GM10248 (cell line): ENCODE data around the gene SNX17.
"Not testable (repeated sequence)": the region's sequence is repeated elsewhere in the genome, so short reads cannot be mapped to it uniquely, and the experiment has no call there.

ENCODE experiments used
- CTCF ChIA-PET: fragments of 300-600 bp; sonication (Branson Sonifier 250); formaldehyde crosslinking; extraction: SDS; loops from one replicate; lab custom pipeline; 2021; ENCODE audit warnings: antibody characterized with exemption; lab: Yijun Ruan, JAX
- POLR2A ChIA-PET: fragments of 350-650 bp; sonication (Branson Sonifier 250); formaldehyde crosslinking; extraction: SDS; loops from one replicate; lab custom pipeline; 2020; ENCODE audit warnings: antibody characterized with exemption; lab: Yijun Ruan, JAX
- DNase-seq: peaks from one replicate; pipeline ENCODE4 v3.0.0; 2012; ENCODE audit errors: extremely low spot score
- TF ChIP-seq, protein P1 (sequence below): IDR thresholded peaks from 2 replicates; pipeline ENCODE4 v1.5.1; 2012; ENCODE audit warnings: mild to moderate bottlenecking, low read depth; ENCODE audit errors: extremely low read depth, missing control alignments, control extremely low read depth

SNX17 gene

DNA sequence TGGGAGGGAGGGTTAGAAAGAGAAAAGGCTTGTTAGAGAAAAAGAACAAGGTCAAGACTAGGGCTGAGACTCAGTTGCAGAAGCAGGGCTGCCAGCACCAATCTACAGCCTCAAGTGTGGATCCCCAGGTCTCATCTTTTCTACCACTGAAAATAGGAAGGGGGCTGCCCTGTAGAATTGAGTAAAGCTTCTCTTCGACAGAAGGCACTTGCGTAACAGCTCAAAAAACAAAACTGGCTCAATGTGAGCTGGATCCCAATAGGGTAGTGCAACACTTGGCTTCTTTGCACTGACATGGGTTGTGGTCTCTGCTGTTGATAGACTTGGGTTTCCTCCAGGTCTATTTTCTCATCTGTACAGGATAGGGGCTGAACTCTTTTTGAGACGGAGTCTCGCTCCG lies 45.7 kb upstream of the SNX17 start:
- no peak for DNase-seq
- POLR2A ChIA-PET: no interaction called here
- CTCF ChIA-PET: interaction anchor here (0.9 to 5.0 kb wide), 3 partner anchors 21 to 75 kb away, joined by 3 to 33 read pairs (median 3); partner anchors contain the start of gene TRIM54
- TF ChIP-seq, protein P1, sequence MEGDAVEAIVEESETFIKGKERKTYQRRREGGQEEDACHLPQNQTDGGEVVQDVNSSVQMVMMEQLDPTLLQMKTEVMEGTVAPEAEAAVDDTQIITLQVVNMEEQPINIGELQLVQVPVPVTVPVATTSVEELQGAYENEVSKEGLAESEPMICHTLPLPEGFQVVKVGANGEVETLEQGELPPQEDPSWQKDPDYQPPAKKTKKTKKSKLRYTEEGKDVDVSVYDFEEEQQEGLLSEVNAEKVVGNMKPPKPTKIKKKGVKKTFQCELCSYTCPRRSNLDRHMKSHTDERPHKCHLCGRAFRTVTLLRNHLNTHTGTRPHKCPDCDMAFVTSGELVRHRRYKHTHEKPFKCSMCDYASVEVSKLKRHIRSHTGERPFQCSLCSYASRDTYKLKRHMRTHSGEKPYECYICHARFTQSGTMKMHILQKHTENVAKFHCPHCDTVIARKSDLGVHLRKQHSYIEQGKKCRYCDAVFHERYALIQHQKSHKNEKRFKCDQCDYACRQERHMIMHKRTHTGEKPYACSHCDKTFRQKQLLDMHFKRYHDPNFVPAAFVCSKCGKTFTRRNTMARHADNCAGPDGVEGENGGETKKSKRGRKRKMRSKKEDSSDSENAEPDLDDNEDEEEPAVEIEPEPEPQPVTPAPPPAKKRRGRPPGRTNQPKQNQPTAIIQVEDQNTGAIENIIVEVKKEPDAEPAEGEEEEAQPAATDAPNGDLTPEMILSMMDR: no peak

DNA sequence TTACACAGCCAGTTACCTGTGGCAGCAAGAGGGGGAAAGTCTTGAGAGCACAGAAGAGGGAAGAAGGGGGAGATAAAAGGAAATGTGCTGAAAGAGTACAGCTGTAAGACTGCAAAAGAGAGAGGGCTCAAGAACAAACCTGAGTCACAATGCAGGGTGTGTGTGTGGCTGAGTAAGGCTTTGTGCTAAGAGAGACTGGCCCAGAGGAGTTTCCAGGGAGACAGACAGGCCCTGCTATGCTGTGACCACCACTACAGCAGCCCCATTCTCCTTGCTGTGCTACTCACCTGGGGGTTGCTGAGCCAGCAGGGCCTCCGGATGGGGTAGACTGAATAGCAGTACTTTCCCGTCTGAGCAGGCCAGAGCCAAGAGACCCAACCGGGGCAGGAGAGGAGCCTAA lies 35.1 kb upstream of the SNX17 start:
- POLR2A ChIA-PET: no interaction called here
- CTCF ChIA-PET: interaction anchor here (1.1 to 1.2 kb wide), 3 partner anchors 9 to 32 kb away, joined by 3 to 4 read pairs (median 4); no protein-coding TSS in a partner anchor
- TF ChIP-seq, protein P1: no peak
- DNase-seq: no peak

DNA sequence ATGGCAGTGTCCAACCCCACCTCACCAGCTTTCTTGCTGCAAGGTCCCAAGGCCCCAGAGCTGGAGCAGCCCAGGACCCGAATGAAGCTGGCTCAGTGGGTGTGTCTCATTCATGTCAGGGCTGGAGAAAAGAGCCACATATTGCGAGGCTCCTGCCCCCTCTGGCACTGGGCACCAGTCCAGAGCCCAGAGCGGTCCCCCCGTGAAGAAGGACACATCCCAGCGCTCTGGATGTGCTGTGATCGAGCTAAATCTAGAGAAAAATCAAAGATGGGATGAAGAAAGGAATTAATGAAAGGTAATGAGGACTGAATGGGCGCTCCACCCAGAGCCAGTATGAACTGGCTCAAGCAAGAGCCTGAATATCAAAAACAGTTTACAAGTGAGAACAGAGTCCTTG lies 34.2 kb upstream of the SNX17 start:
- DNase-seq: no peak
- CTCF ChIA-PET: interaction anchor here (0.8 to 1.5 kb wide), 4 partner anchors 9 to 181 kb away, joined by 3 to 4 read pairs (median 4); no protein-coding TSS in a partner anchor
- POLR2A ChIA-PET: no interaction called here
- TF ChIP-seq, protein P1: no peak

DNA sequence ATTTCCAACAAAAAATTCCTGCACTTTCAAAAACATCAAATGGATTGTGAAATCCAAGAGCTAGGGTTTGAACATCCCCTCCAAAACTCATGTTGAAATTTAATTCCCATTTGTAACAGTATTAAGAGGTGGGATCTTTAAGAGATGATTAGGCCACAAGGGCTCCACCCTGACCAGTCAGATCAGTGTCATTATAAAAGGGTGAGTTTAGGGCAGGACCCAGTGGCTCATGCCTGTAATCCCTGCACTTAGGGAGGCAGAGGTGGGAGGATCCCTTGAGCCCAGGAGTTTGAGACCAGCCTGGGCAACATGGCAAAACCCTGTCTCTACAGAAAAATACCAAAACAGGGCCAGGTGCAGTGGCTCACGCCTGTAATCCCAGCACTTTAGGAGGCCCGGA lies 22.8 kb upstream of the SNX17 start:
- CTCF ChIA-PET: interaction anchor here (0.6 to 1.4 kb wide), 2 partner anchors 13 to 17 kb away, joined by 3 read pairs; no protein-coding TSS in a partner anchor
- DNase-seq: no peak
- POLR2A ChIA-PET: no interaction called here
- TF ChIP-seq, protein P1: no peak

DNA sequence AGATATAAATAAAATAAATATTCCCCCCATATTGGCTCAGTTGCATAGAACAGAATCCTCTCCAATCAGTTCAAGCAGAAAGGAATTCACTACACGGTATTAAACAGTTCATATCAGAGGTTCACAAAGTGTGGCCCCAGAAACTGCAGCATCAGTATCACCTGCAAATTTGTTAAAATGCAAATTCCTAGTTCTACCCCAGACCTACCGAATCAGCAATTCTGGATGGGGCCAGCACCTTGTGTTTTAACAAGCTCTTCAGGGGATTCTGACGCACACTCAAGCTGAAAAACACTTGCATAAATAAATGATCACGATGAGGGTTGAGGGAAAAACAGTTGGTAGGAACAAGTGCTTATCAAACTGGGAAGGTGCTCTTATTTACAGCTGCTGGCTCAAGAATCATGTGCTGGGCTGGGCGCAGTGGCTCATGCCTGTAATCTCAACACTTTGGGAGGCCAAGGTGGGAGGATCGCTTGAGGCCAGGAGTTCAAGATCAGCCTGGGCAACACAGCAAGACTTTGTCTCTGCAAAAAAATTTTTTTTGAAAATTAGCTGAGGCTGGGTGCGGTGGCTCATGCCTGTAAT lies 20.2 kb upstream of the SNX17 start:
- POLR2A ChIA-PET: interaction anchor here (0.6 kb wide), 1 partner anchor 312 kb away, joined by 3 read pairs; no protein-coding TSS in a partner anchor
- CTCF ChIA-PET: interaction anchor here (0.6 to 1.8 kb wide), 4 partner anchors 14 to 270 kb away, joined by 3 to 4 read pairs (median 4); partner anchors contain the start of gene NRBP1

DNA sequence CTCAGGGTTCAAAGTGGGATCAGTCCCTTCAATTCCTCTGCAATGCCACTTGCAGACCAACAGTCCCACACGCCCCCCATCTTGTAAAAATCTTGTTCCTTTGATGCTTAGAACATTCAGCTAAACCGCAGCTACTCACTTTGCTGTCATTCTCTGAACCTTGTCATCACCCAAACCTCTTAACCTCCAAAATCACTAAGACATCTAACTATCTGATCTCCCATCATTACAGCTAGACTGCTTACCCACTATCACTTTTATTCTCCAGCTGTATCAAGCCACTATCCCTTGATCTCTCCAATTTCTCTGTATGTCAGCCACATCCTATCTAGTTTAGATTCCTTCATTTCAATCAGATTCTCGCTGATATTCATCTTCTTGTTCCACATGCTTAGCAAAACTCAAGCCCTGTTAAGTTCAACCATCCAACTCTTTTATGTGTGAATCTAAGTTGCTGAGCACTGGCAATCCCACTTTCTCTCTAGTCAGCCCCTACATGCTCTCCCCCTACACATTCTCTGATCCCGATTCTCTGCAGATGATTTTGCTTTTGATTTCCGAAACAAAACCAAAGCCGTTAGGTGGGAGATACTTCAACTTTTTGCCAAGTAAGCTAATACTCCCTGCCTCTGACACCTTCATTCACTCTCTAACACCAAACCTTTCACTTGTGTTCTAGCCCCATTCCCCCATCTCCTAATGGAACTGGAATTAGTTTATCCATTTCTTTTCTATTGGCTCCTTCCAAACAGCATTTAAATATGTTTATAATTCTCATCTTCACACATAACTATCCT lies 18.4 kb upstream of the SNX17 start:
- POLR2A ChIA-PET: interaction anchor here (0.7 kb wide), 1 partner anchor 9 kb away, joined by 3 read pairs; no protein-coding TSS in a partner anchor
- DNase-seq: no peak
- CTCF ChIA-PET: interaction anchor here (1.1 to 1.4 kb wide), 2 partner anchors 28 to 85 kb away, joined by 3 to 4 read pairs; no protein-coding TSS in a partner anchor
- TF ChIP-seq, protein P1: no peak

More for the DNA sequence above, 20.2 kb upstream of the SNX17 start:
- TF ChIP-seq, protein P1: no peak
- no peak for DNase-seq

DNA sequence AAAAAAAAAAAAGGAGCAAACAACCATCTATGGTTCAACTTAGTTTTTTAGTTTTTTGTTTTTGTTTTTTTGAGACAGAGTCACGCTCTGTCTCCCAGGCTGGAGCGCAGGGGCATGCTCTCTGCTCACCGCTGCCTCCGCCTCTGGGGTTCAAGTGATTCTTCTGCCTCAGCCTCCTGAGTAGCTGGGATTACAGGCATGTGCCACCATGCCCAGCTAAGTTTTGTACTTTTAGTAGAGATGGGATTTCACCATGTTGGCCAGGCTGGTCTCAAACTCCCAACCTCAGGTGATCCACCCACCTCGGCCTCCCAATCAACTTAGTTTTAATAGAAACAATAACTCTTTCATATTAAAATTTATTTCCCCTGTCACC lies 17.0 kb upstream of the SNX17 start:
- POLR2A ChIA-PET: not testable (repeated sequence)
- CTCF ChIA-PET: interaction anchor here (1.3 to 1.8 kb wide), 4 partner anchors 9 to 56 kb away, joined by 3 to 14 read pairs (median 6); partner anchors contain the start of gene PPM1G

More for the DNA sequence above, 17.0 kb upstream of the SNX17 start:
- not testable (repeated sequence) for DNase-seq
